Mesodermal cell (in vitro differentiated cells): Measurements from ENCODE around the gene SNTG2.

Experiments used
- H3K27ac ChIP-seq: 2 replicates; pipeline ENCODE4 v1.7.0; 2013; ENCODE audit warnings: mild to moderate bottlenecking, low read depth, low read length, moderate library complexity; ENCODE audit not compliant: severe bottlenecking
- H3K36me3 ChIP-seq: 2 replicates; pipeline ENCODE4 v1.7.1; 2013; ENCODE audit warnings: mild to moderate bottlenecking, low read length, moderate library complexity; ENCODE audit not compliant: control insufficient read depth, insufficient read depth
- H3K4me1 ChIP-seq: one replicate; pipeline ENCODE4 v1.7.1; 2013; ENCODE audit warnings: mild to moderate bottlenecking, low read length; ENCODE audit not compliant: insufficient read depth, control insufficient read depth, poor library complexity, severe bottlenecking
- H3K4me3 ChIP-seq: 2 replicates; pipeline ENCODE4 v1.7.0; 2013; ENCODE audit warnings: low read length, control low read depth, mild to moderate bottlenecking; ENCODE audit not compliant: insufficient read depth, poor library complexity, severe bottlenecking; ENCODE audit errors: extremely low read depth
- H3K9me3 ChIP-seq: 2 replicates; pipeline ENCODE4 v1.7.1; 2013; ENCODE audit warnings: mild to moderate bottlenecking, low read length, moderate library complexity; ENCODE audit not compliant: control insufficient read depth
- WGBS, 2 experiments: methylation state at CpG; one replicate each; pipeline ENCODE4 v1.1.5; 2013; ENCODE audit warnings: missing lambda C conversion rate in 2 of 2; ENCODE audit not compliant: insufficient coverage in 2 of 2; 5-methylcytosine and 5-hydroxymethylcytosine counted together

The SNTG2 gene

DNA sequence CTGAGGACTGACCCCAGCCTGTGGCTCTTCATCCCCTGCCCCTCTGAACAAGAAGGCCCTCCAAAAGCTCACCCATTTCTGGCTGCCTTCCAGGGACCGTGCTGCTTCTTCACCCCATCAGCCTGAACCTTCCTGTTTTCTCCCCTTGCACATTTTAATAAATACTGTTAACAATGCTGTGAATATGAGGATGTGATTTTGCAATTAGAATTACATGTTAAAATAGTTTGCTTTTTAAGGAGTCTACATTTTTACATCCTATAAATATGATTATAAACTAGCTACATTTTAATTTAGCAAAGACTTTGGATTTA lies 4.0 kb downstream of the SNTG2 start:
- WGBS, 2 experiments = no CpG with 5 or more reads among the region's 1 CpG
- no peaks in the 10 kb centered on the region for H3K36me3 ChIP-seq
- no peak overlapping the region for H3K27ac ChIP-seq
- H3K4me3 ChIP-seq = no peak overlapping the region
- no peaks in the 10 kb centered on the region for H3K4me1 ChIP-seq
- no peaks in the 10 kb centered on the region for H3K9me3 ChIP-seq

DNA sequence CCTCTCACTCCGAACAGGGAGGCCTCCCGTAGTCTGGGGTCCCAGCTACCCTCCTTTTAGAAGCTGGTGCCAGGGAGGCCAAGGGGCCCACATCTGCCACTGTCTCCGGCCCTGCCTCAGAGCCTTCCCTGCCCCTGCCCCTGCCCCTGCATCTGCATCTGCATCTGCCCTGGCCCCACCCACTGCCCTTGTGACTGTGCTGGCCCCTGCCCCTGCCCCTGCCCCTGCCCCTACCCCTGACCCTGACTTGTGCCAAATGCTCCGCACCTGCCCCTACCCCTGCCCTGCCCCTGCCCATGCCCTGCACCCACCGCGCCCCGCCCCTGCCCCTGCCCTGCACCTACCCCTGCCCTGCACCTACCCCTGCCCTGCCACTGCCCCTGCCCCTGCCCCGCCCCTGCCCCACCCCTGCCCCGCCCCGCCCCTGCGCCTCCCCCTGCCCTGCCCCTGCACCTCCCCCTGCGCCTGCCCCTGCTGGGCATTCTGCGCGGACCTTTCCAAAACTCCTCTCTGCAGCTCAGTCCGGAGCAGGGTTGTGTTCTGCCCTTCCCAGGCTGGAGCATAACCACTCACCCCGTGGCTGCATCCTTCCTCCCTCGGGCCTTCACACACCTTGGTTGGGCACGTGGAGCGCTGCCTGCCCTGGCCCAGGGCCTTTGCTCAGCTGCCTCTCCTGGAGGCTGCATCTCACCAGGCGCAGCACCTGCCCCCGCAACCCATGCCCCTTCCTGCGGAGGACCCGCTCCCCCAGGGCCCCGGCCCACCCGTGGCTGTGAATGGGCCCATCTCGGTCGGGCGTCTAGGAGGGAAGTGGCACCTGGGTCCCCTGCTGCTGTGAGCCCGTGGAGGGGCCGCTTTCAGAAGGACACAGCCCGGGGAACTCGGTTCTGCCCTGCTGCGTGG lies 5.4 kb downstream of the SNTG2 start:
- Histone ChIP-seq H3K9me3 (no peaks in the 10 kb centered on the region), H3K36me3 (no peaks in the 10 kb centered on the region), H3K4me1 (no peaks in the 10 kb centered on the region), H3K4me3 (no peak overlapping the region), H3K27ac (no peak overlapping the region)
- WGBS, 2 experiments = 84 to 86% methylated on average over 14 to 20 of the region's 33 CpGs

DNA sequence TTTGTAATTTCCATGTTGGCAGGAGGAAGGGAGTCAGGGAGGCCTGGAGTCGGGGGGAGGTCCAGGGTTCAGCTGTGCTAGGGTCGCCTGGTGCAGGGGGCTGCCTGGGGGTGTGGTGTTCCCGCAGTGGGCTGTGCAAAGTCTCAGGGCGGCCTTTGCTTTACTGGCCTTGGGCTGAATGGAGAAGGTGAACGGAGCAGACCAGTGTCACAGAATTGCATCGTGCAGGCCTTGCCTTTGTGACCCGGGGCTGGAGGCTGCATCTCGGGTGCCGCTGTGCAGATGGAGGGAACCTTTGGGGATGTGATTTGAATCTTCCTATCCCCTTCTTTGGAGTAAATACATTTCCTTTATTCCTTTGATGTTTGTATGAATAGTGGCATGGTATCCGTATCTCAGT lies 8.8 kb downstream of the SNTG2 start:
- H3K9me3 ChIP-seq = no peaks in the 10 kb centered on the region
- no peaks in the 10 kb centered on the region for H3K4me1 ChIP-seq
- H3K4me3 ChIP-seq = no peak overlapping the region
- H3K36me3 ChIP-seq = no peaks in the 10 kb centered on the region
- H3K27ac ChIP-seq = no peak overlapping the region
- 88 to 89% methylated on average over 5 to 6 of the region's 10 CpGs for WGBS, 2 experiments

DNA sequence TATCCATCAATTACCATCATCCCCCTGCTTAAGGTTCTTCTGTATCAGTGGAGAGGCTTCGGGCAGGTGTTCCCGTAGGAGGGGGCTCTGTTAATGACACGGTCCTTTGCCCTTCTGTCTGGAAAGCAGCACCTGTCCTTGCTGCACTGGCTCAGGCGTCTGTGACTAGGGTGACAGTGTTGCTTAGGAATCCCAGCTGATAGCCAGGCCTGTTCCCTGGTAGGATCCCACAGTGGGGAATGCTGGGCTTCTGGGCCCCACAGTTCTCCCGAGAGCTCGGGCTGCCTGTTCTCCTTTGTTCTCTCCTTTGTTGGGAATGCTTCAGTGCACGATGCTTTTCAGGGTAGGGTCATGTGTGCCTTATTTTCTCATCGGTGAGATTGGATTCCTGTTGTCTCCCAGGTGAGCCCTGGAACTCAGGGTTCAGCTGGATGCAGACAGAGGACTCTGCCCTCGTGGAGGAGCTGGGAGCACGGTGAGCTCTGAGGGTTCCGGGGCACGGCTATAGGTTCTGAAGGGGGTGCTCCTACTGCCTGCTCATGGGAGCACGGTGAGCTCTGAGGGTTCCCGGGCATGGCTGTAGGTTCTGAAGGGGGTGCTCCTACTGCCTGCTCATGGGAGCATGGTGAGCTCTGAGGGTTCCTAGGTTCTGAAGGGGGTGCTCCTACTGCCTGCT lies 9.6 kb downstream of the SNTG2 start:
- Histone ChIP-seq H3K4me3 (no peak overlapping the region), H3K4me1 (no peaks in the 10 kb centered on the region), H3K36me3 (no peaks in the 10 kb centered on the region), H3K9me3 (no peaks in the 10 kb centered on the region), H3K27ac (no peak overlapping the region)
- 83 to 85% methylated on average over 6 to 14 of the region's 14 CpGs for WGBS, 2 experiments

DNA sequence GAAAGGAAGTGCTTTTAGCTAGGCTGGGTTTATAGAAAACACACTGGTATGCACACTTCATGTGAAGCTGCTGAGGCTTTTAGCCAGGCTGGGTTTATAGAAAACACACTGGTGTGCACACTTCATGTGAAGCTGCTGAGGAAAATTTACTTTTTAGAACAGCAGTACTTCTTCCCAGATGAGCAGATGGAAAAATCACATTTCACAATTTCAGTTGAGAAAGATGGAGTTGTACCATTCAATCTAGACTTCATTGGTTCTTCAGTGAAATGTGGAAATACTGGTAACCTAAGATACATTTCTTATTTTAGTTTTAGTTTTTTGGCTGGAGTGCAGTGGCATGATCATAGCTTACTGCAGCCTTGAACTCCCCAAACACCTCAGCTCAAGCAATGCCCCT lies 11.1 kb downstream of the SNTG2 start:
- no peaks in the 10 kb centered on the region for H3K9me3 ChIP-seq
- no peak overlapping the region for H3K27ac ChIP-seq
- H3K4me3 ChIP-seq = no peak overlapping the region
- no peaks in the 10 kb centered on the region for H3K4me1 ChIP-seq
- H3K36me3 ChIP-seq = no peaks in the 10 kb centered on the region

DNA sequence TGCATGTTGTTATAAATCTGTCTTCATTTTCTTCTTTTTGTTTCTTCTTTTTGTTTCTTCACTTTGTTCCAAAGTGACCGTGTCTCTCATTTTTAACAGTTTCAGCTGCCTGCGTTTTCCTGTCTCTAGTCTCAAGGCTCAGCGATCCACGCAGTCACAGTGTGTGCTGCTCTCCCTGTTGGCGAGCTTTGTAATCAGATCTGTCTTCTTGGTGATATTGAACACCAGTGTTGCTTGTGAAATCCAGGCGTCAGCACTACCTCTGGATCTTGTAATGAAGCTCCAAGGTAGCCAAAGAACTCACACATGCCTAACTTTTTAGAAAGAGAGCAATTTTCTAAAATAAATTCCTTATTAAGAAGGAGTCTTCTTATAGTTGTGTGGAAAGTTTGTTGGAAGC lies 13.2 kb downstream of the SNTG2 start:
- H3K27ac ChIP-seq = no peak overlapping the region
- no peak overlapping the region for H3K4me3 ChIP-seq
- no peaks in the 10 kb centered on the region for H3K9me3 ChIP-seq
- 83 to 85% methylated on average over 4 to 5 of the region's 6 CpGs for WGBS, 2 experiments
- no peaks in the 10 kb centered on the region for H3K36me3 ChIP-seq
- H3K4me1 ChIP-seq = no peaks in the 10 kb centered on the region

DNA sequence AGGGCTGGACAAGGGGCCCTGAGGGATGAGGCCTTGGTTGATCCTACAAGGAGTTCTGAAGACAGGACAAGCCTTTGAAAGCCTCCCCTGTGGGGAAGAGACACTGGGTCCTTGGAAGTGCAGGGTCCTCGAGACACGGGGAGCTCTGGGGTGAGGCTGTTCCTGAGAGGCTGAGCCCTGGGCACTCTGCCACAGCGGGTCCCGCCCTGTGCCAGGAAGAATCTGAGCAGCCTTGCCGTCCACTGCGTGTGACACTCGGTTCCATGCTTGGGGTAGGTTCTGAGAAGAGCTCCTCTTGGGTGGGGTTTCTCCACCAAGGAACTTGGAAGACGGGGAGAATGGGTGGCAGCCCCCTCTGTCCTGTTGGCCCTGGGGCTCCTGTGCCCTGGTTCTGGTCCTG lies 13.9 kb downstream of the SNTG2 start:
- Histone ChIP-seq H3K4me1 (no peaks in the 10 kb centered on the region), H3K9me3 (no peaks in the 10 kb centered on the region), H3K4me3 (no peak overlapping the region), H3K27ac (no peak overlapping the region), H3K36me3 (no peaks in the 10 kb centered on the region)
- WGBS, 2 experiments = 90 to 96% methylated on average over 7 to 8 of the region's 8 CpGs

DNA sequence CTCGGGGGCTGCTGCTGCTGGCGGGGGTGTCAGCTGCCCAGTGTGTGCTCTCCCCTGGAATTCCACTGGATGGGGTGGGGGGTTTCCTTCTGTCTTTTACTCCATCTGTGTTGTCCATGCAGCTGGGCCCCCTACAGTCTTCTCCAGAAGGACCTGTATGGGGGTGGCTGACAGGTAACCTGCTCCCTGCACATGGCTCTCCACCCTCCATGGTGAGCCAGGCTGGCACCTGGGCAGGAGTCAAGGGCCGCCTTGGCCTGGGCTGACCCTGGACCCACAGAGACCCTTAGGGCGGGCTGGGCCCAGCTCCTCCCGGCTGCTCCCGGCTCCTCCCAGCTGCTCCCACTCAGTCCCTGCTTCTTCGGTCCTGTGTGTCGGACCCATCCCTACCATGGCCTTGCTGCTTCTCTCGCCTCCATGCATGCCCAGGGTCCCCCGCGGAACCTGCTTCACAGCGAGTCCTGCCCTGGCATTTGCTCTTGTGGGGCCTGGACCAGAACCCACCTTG lies 15.0 kb downstream of the SNTG2 start:
- H3K9me3 ChIP-seq = no peaks in the 10 kb centered on the region
- H3K4me3 ChIP-seq = no peak overlapping the region
- no peaks in the 10 kb centered on the region for H3K4me1 ChIP-seq
- no peaks in the 10 kb centered on the region for H3K36me3 ChIP-seq
- 73 to 83% methylated on average over 7 to 10 of the region's 12 CpGs for WGBS, 2 experiments
- H3K27ac ChIP-seq = no peak overlapping the region

DNA sequence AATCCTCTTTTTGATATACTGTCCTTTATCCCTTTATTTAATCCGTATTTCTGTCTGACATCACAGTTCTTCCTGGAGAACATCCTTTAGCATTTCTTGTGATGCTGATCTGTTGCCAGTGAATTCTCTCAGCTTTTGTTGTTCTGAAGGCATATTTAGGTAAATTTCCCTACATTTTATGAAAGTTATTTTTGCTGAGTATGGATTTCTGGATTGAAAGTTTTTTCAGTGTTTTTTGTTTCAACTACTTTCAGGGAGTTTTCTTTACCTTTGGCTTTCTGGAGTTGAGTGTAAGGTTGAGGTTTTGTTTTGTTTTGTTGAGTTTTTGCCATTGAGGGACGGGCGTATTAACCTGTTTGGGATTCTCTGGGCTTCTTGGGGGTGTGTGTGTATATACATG lies 22.5 kb downstream of the SNTG2 start:
- Histone ChIP-seq H3K27ac (no peak overlapping the region), H3K9me3 (no peaks in the 10 kb centered on the region), H3K4me1 (no peaks in the 10 kb centered on the region), H3K4me3 (no peak overlapping the region), H3K36me3 (no peaks in the 10 kb centered on the region)
- WGBS, 2 experiments = no CpG with 5 or more reads among the region's 3 CpGs

DNA sequence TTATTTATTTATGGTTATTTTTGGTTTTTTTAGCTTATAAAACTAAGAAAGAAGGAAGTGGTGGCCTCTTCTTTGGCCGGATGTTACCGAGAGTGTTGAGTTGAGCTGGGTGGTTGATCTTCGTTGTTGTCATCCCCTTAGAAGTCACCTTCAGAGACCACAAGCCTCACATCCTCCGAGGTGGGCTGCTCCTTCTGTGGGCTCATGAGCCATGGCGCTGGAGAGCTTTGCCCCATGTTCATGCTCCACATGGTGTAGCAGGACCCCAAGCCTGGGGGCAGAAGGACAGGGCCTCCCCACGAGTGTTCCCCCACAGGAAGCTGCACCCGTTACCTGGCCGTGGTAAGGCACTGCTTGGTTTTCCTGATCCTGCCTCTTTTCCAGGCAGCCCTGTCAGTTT lies 23.4 kb downstream of the SNTG2 start:
- H3K9me3 ChIP-seq = no peaks in the 10 kb centered on the region
- WGBS, 2 experiments = 71 to 72% methylated on average over 5 of the region's 8 CpGs
- H3K4me3 ChIP-seq = no peak overlapping the region

DNA sequence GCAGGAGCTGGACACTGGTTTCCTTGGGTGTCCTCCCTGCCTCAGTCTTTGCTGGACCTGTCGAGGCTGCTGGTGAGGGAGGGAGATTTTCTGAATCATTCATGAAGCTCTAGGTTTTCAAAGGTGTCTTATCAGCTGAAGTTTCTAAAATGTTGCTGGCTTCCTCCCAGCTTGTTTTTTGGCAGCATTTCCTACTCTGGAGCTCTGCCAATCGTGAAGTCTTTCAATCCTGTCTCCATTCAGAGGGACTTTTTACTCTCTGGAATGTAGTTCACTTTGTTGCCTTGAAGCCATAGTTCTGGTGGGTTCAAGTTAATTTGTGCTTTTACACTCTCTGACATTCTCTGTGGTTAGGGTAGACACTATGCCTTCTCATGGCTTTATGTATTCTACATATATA lies 23.9 kb downstream of the SNTG2 start:
- Histone ChIP-seq H3K4me3 (no peak overlapping the region), H3K27ac (no peak overlapping the region), H3K9me3 (no peaks in the 10 kb centered on the region), H3K36me3 (no peaks in the 10 kb centered on the region), H3K4me1 (no peaks in the 10 kb centered on the region)
- WGBS, 2 experiments = 61 to 87% methylated on average over 2 of the region's 2 CpGs

More for the DNA sequence above, 23.4 kb downstream of the SNTG2 start:
- Histone ChIP-seq H3K4me1 (no peaks in the 10 kb centered on the region), H3K27ac (no peak overlapping the region), H3K36me3 (no peaks in the 10 kb centered on the region)
